HG03097 (cell line): ENCODE measurements around the gene PGBD4.
"Not testable (repeated sequence)": the region's sequence is repeated elsewhere in the genome, so short reads cannot be mapped to it uniquely, and the experiment has no call there.

Experiments used
- ATAC-seq: cut with Tn5 transposase; IDR thresholded peaks from one replicate; pipeline ENCODE4 v1.9.1; 2021; ENCODE audit not compliant: unreplicated experiment, low FRiP score

Gene PGBD4

GRCh38 chr15:34111488-34111887 is 9.6 kb downstream of the PGBD4 start:
- ATAC-seq, result no peak

- no peak for ATAC-seq
Measured at GRCh38 chr15:34114215-34114614, 12.3 kb downstream of the PGBD4 start.

DNA sequence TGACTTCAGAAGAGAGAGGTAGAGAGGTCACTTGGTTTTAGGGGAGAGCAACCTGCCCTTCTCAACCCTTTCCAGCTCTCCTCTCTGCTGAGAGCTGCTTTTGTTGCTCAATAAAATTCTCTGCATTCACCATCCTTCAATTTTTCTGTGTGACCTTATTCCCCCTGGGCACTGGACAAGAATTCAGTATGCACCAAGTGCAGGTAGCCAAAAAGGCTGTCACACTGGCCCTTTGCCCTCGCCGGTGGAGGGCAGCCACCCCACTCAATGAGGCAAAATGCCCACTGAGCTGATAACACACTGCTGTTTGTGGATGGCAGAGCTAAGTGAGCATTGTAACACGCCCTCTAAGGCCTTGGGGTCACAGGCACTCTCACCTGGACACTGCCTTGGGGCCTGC is 12.9 kb downstream of the PGBD4 start:
- no peak for ATAC-seq

- ATAC-seq, result no peak
Measured at GRCh38 chr15:34116620-34117019, 14.7 kb downstream of the PGBD4 start.

DNA sequence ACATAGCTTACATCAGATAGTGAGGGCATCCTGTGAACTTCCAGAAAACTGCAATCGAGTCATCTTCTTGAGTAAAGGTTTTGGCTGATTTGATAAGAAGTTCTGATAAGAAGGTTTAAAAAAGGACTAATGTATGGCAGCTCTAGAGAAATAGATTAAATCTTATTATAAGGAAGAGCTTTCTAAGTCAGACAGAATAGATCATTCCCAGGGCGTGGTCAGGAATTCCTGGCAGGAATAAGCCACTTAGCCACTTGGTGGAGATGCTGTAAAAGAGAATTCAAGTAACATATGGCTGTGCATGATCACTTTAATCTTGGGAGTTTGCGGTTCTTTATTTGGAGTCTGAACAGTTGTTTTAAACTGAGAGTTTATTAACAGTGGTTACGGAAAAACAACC is 17.4 kb downstream of the PGBD4 start:
- ATAC-seq, result no peak

GRCh38 chr15:34120420-34120819 is 18.5 kb downstream of the PGBD4 start:
- ATAC-seq, result not testable (repeated sequence)

DNA sequence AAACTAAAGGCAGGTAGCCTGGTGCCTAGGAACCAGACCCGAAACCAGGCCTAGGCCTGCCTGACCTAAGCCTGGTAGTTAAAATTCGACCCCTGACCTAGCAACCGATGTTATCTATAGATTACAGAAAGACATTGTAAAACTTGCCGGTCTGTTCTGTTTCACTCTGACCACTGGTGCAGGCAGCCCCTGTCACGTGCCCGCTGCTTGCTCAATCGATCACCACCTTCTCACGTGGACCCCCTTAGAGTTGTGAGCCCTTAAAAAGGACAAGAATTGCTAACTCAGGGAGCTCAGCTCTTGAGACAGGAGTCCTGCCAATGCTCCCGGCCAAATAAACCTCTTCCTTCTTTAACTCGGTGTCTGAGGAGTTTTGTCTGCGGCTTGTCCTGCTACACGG is 19.9 kb downstream of the PGBD4 start:
- not testable (repeated sequence) for ATAC-seq

DNA sequence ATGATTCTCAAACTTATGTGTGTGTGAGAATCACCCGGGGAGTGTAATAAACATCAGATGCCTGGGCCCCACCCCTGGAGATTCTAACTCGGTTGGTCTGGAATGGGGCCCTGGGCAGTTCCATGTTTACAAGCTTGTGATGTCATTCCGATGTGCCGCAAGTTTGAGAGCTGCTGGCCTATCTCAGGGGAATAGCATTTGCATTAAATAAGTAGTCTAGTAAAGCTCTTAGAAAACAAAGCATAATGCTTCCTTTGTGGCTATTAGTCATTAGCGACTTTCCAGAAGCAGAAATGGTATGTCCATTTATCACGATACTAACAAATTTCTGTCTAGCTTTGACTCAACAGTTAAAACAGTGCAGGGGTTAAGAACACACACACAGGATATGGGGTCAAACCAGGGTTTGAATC is 20.9 kb downstream of the PGBD4 start:
- ATAC-seq, result no peak

DNA sequence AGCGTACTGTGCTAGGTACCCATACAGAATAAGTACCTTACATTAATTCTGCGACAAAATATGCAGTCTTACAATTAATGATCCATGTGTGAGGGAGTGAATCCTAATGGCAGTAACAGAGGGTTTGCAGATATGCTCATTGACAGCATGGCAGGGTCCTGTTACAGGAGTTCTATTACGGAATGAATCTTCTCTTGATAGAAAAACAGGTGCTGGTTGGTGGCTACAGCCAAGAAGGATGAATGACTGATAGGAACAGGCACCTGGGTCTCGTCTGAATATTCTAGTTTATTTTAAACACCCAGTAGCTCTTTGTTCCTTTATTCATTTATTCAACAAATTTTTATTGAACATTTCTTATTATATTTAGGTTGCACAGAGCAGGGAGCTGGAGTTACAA is 22.8 kb downstream of the PGBD4 start:
- no peak for ATAC-seq

DNA sequence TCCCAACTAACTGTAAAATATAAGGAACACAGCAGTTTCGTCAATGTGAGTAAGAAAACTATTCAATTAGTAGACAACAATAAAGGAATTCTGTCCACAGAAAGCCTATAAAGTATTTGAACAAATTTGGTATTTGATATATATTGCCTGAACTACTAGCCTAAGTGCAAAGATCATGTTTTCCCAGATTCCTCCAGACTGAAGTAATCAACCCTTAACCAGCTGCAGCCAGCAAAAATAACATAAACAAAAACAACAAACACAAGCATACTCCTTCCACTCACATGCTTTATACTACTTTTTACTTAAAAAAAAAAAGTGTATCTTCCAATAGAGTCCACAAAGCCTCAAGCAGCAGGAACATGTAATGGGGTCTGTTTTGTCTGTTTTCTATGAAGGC is 24.1 kb downstream of the PGBD4 start:
- ATAC-seq, result no peak

- ATAC-seq, result no peak
Measured at GRCh38 chr15:34126522-34126921, 24.6 kb downstream of the PGBD4 start.

GRCh38 chr15:34128898-34129297 is 27.0 kb downstream of the PGBD4 start:
- ATAC-seq, result no peak

GRCh38 chr15:34132881-34133280 is 31.0 kb downstream of the PGBD4 start:
- ATAC-seq, result no peak

- no peak for ATAC-seq
Measured at GRCh38 chr15:34133511-34133910, 31.6 kb downstream of the PGBD4 start.

GRCh38 chr15:34147371-34148140 is 45.7 kb downstream of the PGBD4 start:
- ATAC-seq, result no peak

- ATAC-seq, result no peak
Measured at GRCh38 chr15:34154725-34155204, 52.9 kb downstream of the PGBD4 start.

- no peak for ATAC-seq
Measured at GRCh38 chr15:34155859-34156258, 54.0 kb downstream of the PGBD4 start.
